Placental pericyte (primary cell): ENCODE results near the gene ZNF71. TPM values are rescaled to one million over a fixed set of nuclear protein-coding genes. Genes with fewer than 3 reads are reported as not detected.

Experiments
- total RNA-seq: library from RNA; depleted of rRNA; stranded (reverse); fragments of >200 nt; gene quantifications from 2 replicates; pipeline ENCODE4 v1.2.3, GENCODE V29; 2012

ZNF71 gene
- 8.1 and 11.5 TPM in 2 replicates for total RNA-seq

DNA sequence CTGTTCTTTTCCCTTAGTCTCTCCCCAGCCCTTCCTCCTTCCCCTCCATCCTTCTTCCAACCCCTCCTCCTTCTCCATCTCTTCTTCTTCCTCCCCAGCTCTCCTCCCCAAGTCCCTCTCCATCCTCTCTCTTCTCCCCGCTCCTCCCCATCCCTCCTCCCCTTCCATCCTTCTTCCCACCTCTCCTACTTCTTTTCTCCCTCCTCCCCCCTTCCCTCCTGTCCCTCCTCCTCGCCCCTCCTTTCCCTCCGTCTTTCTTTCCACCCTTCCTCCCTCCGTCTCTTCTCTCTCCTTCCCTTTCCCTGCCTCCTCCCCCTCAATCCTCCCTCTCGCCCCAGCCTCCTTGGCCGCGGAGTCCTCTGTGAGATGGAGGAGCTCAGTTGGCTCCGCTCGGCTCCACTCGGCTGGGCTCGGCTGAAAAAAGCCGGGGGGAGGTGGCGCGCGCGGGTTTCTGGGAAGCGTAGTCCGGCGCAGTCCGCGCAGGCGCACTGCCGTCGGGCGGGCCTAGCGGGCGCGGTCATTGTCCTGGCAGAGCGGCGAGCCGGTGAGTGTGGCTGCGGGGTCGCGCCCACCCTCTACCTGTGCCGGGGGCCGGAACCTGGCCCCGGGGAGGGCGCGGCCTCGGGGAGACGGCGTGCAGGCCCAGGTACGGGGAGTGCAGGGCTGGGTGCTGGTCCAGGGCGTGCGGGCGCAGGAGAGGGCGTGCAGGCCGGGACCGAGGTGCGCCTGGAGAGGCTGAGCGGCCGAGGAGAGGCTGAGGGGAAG lies at the start of gene ZNF71:
Gene ZNF71, plus strand, starts transcription at position 520 of the 765 bp plus-strand sequence. CDS start 6,257 bp downstream, outside the sequence.

GRCh38 chr19:56567274-56568120 lies 27.6 kb upstream of the ZNF71 start, which contains the start of gene ZNF470:
ZNF470 (plus strand) TSS chr19:56567468; CDS start chr19:56570312, 2,844 bp downstream.

DNA sequence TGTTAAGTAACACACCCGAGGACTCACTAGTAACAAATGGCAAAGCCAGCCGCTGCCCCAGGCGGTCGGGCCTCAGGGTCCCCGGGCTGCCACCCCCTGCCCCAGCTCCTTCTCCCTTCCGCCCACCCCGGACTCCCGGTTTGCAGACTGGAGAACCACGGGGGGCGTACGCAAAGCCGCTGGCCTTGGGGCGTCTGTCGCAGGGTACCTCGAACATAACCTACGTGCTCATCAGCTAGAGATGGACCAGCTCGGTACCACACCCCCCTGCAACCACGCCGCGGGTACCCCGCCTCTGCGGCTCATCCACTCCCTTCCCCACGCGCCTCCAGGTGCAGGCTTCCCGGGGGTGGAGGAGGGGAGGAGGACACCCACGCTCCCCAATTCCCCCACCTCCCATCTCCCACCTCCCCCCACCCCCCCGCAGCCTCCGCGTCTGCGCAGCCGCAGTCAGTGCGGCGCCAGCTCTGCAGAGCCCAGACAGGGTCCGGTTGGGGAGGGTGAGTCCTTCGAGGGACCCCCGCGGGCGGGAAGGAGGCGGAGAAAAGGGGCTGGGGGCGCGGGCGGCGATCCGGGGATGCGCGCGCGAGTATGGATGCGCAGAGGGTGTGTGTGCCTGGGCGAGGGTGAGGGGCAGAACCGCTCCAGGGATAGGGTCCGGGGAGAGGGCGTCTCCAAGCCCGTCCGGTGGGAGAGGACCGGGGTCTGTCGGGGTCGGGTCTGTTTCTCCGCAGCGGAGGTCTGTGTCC lies 47.8 kb downstream of the ZNF71 start, which contains the start of gene SMIM17:
Gene SMIM17, plus strand, starts transcription at position 449 of the 749 bp plus-strand sequence. CDS start 2,509 bp downstream, outside the sequence.

DNA sequence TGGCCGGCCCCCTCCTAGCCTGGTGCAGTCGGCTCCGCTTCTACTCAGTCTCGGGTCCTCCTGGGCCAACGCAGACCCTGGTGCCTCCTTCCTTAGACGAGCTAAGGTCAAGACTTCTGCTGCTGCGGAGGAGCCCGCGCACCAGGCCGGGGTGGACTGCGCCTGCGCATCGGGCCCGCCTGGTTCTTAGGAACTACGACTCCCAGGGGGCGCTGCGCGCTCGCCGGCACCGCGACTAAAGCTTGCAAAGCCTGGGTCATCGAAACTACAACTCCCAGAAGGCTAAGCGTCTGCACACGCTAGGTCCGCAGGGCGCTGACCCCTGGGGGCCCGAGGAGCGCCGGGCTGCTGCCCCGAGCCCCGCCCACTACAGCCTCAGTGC lies 76.5 kb downstream of the ZNF71 start, which contains the start of gene ZNF835:
Gene ZNF835, minus strand, starts transcription at position 145 of the 382 bp plus-strand sequence. CDS start 6,559 bp downstream, outside the sequence.

Other genes with a start within 250 kb of the ZNF71 start
- gene ZNF582, start 201.8 kb upstream of the ZNF71 start, total RNA-seq = 1.1 and 2.2 TPM in 2 replicates
- gene ZNF583, start 191.0 kb upstream of the ZNF71 start, total RNA-seq = 7.7 and 9.4 TPM in 2 replicates
- gene ZNF667, start 118.0 kb upstream of the ZNF71 start, total RNA-seq = 1.1 and 2.6 TPM in 2 replicates
- gene ZNF471, start 87.4 kb upstream of the ZNF71 start, total RNA-seq = 1.7 and 1.8 TPM in 2 replicates
- 6.6 and 8.2 TPM in 2 replicates for gene ZFP28, start 56.4 kb upstream of the ZNF71 start, total RNA-seq
- gene ZNF470, start 27.8 kb upstream of the ZNF71 start, total RNA-seq = 2.4 and 2.9 TPM in 2 replicates
- gene SMIM17, start 47.9 kb downstream of the ZNF71 start, total RNA-seq = not detected in 2 replicates
- gene ZNF835, start 76.5 kb downstream of the ZNF71 start, total RNA-seq = under 0.01 TPM in 2 replicates
- 0.14 and 0.44 TPM in 2 replicates for gene PEG3, start 245.4 kb downstream of the ZNF71 start, total RNA-seq
- not detected in 2 replicates for gene ZIM2, start 245.4 kb downstream of the ZNF71 start, total RNA-seq